Esophagus (tissue), 2 donors: ENCODE results near the gene ABR. TPM values are rescaled to one million over a fixed set of nuclear protein-coding genes. Genes with fewer than 3 reads are reported as not detected.

Source experiments
- H3K27ac ChIP-seq, 2 donors: one replicate each; pipeline ENCODE4 v1.5.1; 2013; ENCODE audit warnings: low read depth in 2 of 2, mild to moderate bottlenecking in 2 of 2, inconsistent platforms in 1 of 2, low read length in 1 of 2, moderate library complexity in 1 of 2
- H3K27me3 ChIP-seq, 2 donors: one replicate each; pipeline ENCODE4 v1.6.1; 2013; ENCODE audit warnings: low read length in 2 of 2, control low read depth in 1 of 2, mild to moderate bottlenecking in 1 of 2; ENCODE audit not compliant: insufficient read depth in 2 of 2, control insufficient read depth in 1 of 2
- H3K36me3 ChIP-seq, 2 donors: one replicate each; pipeline ENCODE4 v1.6.1; 2013; ENCODE audit warnings: low read length in 1 of 2; ENCODE audit not compliant: control insufficient read depth in 2 of 2, insufficient read depth in 2 of 2
- H3K4me1 ChIP-seq, 2 donors: one replicate each; pipeline ENCODE4 v1.6.1; 2013; ENCODE audit warnings: low read length in 1 of 2; ENCODE audit not compliant: control insufficient read depth in 2 of 2, insufficient read depth in 2 of 2
- H3K4me3 ChIP-seq, 2 donors: one replicate each; pipeline ENCODE4 v1.5.1; 2013; ENCODE audit warnings: low read length in 2 of 2, mild to moderate bottlenecking in 2 of 2, low read depth in 1 of 2, moderate library complexity in 1 of 2
- H3K9me3 ChIP-seq, 2 donors: one replicate each; pipeline ENCODE4 v1.6.1; 2013; ENCODE audit warnings: mild to moderate bottlenecking in 2 of 2, low read depth in 1 of 2, low read length in 1 of 2, moderate library complexity in 1 of 2; ENCODE audit not compliant: control insufficient read depth in 2 of 2, insufficient read depth in 1 of 2
- WGBS, 2 donors: extraction: QIAGEN DNeasy Blood & Tissue Kit; methylation state at CpG; one replicate each; pipeline ENCODE4 v1.1.7; 2013; 5-methylcytosine and 5-hydroxymethylcytosine counted together
- polyA plus RNA-seq, 2 donors: library from polyadenylated mRNA; stranded (reverse); fragments of 200-250 nt; gene quantifications; one replicate each; pipeline ENCODE4 v1.2.3, GENCODE V29; 2013
- donor health status: healthy with polysubstance abuse.
- donor health status: Bipolar disorder and iron deficiency.

ABR gene
- polyA plus RNA-seq, 2 donors = 48.6 to 57.7 TPM

DNA sequence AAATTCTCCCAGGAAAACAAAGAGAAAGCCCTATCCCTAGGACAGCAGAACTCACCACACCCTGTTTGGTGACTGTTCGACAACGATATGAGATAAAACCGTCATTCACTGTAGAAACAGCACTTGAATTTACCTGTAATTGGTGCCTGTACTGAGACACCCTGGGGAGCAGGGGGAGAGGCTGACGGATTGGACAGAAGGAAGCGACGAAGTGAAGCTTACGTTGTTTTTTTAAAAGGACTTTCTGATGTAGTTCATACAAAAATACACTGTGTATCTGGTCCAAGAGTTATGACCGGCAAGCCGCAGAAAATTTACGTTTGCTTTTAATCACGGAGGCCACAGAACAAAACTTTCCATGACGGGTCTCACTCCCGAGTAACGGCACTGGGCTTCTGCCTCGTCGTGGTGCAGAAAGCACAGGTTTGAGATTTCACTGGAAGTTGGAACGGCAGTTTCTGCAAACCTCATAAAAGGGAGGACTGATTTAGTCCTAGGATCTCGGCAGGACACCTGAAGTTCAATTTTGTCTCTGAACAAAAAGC is 209.9 kb downstream of the ABR start:
- 48 to 61% methylated on average over 18 of the region's 18 CpGs for WGBS, 2 donors

DNA sequence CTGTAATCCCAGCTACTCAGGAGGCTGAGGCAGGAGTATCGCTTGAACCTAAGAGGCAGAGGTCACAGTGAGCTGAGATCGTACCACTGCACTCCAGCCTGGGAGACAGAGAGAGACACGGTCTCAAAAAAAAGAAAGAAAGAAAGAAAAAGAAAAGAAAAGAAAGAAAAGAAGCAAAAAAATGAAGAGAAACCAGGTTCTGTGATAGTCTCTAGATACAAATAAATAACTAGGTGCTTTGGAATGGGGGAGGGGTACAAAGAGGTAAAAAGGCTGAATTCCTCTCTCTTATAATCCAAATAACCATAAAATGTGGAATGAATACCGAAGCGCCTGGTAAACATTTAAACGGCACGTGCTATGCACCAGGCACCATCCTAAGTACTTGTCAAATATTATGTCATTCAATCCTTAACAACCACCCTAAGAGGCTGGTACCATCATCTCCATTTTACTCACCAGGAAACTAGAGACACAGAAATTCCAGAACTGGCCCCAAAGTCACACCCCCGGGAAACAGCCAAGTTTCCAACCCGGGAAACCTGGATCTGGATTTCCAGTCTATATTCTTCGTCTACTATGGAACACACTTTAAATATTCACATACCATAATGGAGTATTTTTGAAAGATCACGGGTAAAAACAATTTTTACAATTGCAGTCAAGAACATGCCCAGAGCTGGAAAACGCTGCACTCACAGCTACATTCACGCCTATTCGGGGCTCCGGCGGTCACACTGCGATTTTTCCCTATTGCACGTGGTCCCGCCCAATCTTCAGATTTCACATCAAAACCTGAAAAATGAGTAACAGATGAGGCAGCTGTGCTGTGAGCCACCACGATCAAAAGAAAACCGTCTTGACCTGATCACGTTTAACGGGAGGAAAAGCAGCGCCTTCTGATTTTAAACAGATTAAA is 210.7 kb downstream of the ABR start:
- Histone ChIP-seq H3K4me1 (peaks cover 2 to 3% of the 10 kb centered on the region in 2 donors), H3K27ac (peak overlapping the region; percentile 33 to 38), H3K9me3 (no peaks in the 10 kb centered on the region), H3K36me3 (peaks cover 0 to 3% of the 10 kb centered on the region in 2 donors), H3K27me3 (no peaks in the 10 kb centered on the region), H3K4me3 (no peak overlapping the region)
- 70 to 72% methylated on average over 24 of the region's 24 CpGs for WGBS, 2 donors

More for the DNA sequence above, 209.9 kb downstream of the ABR start:
- peaks cover 2 to 3% of the 10 kb centered on the region in 2 donors for H3K4me1 ChIP-seq
- peaks cover 0 to 3% of the 10 kb centered on the region in 2 donors for H3K36me3 ChIP-seq
- no peak overlapping the region for H3K4me3 ChIP-seq
- no peaks in the 10 kb centered on the region for H3K9me3 ChIP-seq
- H3K27me3 ChIP-seq = no peaks in the 10 kb centered on the region
- peak overlapping the region; percentile 38 to 61 for H3K27ac ChIP-seq

DNA sequence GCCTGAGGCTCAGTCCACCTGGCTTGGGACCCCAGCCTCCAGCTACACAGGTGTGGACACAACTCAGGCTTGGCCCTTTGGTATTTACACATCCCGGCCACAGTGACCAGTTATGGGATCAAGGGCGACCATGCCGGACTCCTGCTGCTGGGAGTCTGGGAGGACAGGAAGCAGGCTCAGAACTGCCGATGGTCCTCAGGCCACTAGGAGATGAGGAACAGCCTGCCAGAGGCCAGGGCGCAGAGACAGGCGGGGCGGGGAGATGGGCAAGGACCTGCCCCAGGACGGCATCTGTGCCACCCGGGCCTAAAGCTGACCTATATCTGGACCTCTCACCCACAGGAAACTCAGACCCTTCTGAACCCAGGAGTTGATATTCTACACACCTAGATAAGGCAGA is 212.7 kb downstream of the ABR start:
- Histone ChIP-seq H3K27me3 (no peaks in the 10 kb centered on the region), H3K9me3 (no peaks in the 10 kb centered on the region), H3K27ac (no peak overlapping the region), H3K4me3 (no peak overlapping the region), H3K4me1 (peaks cover 0 to 3% of the 10 kb centered on the region in 2 donors), H3K36me3 (peaks cover 0 to 3% of the 10 kb centered on the region in 2 donors)
- WGBS, 2 donors = 94% methylated on average over 9 of the region's 9 CpGs

DNA sequence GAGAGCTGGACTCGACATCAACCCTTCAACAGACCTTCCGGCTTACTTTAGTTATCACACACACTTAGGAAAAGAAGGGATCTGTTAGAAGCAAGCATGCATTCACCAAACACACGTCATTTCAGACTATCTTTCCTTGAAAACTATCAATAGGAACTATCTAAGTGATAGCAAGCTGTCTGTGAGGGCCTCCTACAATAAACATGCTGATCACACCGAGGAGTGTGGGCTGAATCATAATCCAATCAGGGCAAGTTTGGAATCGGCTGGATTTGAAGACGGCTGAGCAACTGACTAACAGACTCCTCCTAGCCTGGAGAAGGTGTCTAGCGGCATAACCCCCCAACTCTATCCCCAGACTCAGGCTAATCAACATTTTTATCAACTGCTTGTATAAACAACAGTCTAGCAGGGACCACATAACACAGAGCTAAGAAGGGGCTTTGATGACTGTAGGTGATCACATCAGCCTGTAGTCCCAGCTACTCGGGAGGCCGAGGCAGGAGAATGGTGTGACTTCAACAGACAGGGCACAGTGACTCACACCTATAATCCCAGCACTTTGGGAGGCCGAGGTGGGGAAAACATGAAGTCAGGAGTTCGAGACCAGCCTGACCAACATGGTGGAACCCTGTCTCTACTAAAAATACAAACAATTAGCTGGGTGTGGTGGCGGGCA is 214.3 kb downstream of the ABR start:
- WGBS, 2 donors = 66 to 75% methylated on average over 12 of the region's 12 CpGs
- no peak overlapping the region for H3K4me3 ChIP-seq
- peaks cover 0 to 3% of the 10 kb centered on the region in 2 donors for H3K36me3 ChIP-seq
- H3K27me3 ChIP-seq = no peaks in the 10 kb centered on the region
- peaks cover 0 to 3% of the 10 kb centered on the region in 2 donors for H3K4me1 ChIP-seq
- peak overlapping the region in 1 of 2 donors; percentile 34 for H3K27ac ChIP-seq
- no peaks in the 10 kb centered on the region for H3K9me3 ChIP-seq

DNA sequence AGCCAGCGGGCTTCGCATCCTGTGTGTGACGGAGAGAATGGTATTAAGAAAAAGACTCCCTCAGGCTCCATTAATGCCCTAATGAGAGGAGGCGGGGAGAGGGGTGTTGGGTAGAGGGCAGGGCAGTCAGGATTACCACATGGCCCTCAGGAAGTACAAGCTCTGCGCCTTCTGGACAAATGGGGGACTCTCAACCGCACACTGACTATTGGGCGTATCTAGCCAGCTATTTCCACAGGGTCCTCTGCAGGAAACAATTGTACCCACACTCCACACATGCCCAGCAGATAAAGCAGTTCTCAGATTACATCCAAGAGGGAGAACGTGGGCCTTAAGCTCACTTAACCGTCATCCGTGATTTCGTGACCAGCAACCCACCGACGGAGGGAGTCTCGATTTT is 214.9 kb downstream of the ABR start:
- peak overlapping the region in 1 of 2 donors; percentile 34 for H3K27ac ChIP-seq

DNA sequence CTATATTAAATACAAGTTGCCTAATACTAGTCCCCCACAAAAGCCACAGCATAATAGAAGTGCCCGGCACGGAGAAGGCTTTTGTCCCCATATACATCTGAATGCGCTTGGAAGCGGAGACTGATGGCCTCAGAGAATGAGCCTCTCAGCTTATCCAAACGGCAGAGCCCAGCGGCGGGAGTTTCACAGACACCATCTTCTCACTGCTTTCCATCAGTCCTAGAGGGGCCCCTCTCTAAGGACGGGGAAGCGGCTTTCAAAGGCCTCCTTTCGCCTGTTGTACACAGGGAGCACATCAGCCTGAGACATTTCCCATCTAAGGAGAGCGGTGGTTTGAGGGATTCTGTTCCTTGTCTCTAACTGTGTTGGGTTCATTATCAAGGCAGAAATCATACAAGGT is 217.1 kb downstream of the ABR start:
- Histone ChIP-seq H3K4me1 (peaks cover 0 to 6% of the 10 kb centered on the region in 2 donors), H3K27me3 (no peaks in the 10 kb centered on the region), H3K4me3 (no peak overlapping the region), H3K27ac (no peak overlapping the region), H3K9me3 (no peaks in the 10 kb centered on the region), H3K36me3 (no peaks in the 10 kb centered on the region)
- 87 to 89% methylated on average over 11 of the region's 11 CpGs for WGBS, 2 donors

More for the DNA sequence above, 214.9 kb downstream of the ABR start:
- Histone ChIP-seq H3K4me1 (peaks cover 0 to 3% of the 10 kb centered on the region in 2 donors), H3K9me3 (no peaks in the 10 kb centered on the region), H3K36me3 (peaks cover 0 to 3% of the 10 kb centered on the region in 2 donors), H3K27me3 (no peaks in the 10 kb centered on the region), H3K4me3 (no peak overlapping the region)
- WGBS, 2 donors = 68 to 71% methylated on average over 14 of the region's 14 CpGs

DNA sequence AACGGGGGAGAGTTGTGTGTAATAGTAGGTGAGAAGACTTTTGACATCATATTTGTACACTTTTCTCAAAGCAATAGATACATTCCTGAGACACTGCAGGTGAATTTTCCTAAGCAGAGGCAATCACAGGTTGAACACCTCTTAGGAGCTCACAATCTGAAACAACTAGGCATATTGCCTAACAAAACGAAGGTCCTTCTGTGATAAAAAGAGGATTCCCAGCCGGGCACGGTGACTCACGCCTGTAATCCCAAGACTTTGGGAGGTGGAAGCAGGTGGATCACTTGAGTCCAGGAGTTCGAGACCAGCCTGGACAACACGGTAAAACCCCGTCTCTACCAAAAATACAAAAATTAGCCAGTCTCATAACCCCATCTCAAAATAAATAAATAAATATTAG is 217.6 kb downstream of the ABR start:
- Histone ChIP-seq H3K4me3 (no peak overlapping the region), H3K36me3 (no peaks in the 10 kb centered on the region), H3K27ac (no peak overlapping the region), H3K27me3 (no peaks in the 10 kb centered on the region), H3K4me1 (peaks cover 0 to 6% of the 10 kb centered on the region in 2 donors), H3K9me3 (no peaks in the 10 kb centered on the region)
- WGBS, 2 donors = 72 to 79% methylated on average over 8 of the region's 8 CpGs

DNA sequence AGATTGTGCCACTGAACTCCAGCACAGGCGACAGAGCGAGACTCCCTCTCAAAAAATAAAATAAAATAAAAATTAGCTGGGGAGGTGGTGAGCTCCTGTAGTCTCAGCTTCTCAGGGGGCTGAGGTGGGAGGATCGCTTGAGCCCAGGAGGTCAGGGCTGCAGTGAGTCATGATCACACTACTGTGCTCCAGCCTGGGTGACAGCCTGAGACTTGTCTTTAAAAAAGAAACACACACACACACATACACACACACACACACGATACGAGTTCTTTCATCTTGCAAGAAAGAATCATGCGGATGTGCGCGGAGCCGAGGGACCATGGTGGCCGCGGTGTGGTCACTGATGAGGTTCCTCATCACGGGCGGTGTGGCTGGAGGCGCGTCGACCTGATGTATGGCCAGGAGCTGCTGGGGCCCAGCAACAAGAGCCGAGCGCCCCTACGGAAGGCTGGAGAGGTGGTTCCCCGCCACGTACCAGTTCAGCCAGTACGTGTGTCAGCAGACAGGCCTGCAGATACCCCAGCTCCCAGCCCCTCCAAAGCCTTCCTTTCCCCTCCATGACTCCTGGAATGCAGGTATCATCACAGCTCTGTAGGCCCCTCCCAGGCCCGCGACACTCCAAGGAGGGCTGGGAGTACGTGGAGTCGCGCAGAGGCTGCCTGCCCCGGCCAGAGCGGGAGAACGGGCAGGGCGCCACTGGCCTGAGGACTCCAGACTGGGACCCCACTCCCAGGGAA is 220.9 kb downstream of the ABR start:
- Histone ChIP-seq H3K27ac (no peak overlapping the region), H3K27me3 (no peaks in the 10 kb centered on the region), H3K36me3 (no peaks in the 10 kb centered on the region), H3K4me3 (no peak overlapping the region), H3K4me1 (peaks cover 0 to 5% of the 10 kb centered on the region in 2 donors), H3K9me3 (no peaks in the 10 kb centered on the region)
- WGBS, 2 donors = 89 to 92% methylated on average over 31 of the region's 31 CpGs

DNA sequence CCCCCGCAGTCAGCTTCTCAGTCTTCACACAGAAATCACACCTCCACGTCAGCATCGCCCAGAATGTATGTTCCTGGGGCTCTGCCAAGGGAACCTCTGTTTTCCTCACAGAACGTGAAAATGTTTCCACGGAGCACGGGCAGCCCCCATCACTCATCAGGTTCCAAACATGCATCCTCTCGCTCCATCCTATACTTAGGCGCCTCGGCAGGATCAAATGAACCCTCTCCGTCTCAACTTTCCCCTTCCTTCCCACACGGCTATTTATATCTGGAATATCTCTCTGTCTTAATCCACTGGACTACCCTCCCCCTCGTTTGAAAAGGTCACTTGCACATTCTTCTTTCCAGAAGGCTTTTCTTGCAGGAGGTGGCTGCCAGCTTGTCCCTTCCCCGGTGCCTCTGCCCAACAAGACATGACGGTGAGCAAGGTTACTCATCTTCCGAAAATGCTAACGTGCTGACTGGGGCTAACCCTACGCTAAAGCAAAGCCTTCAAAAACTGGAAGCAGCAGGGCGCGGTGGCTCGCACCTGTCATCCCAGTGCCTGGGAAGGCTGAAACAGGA is 221.8 kb downstream of the ABR start:
- no peak overlapping the region for H3K4me3 ChIP-seq
- H3K4me1 ChIP-seq = peaks cover 0 to 5% of the 10 kb centered on the region in 2 donors
- no peaks in the 10 kb centered on the region for H3K27me3 ChIP-seq
- 72 to 77% methylated on average over 20 of the region's 20 CpGs for WGBS, 2 donors
- no peaks in the 10 kb centered on the region for H3K36me3 ChIP-seq
- H3K27ac ChIP-seq = peak overlapping the region; percentile 26 to 57
- no peaks in the 10 kb centered on the region for H3K9me3 ChIP-seq
